AG20443 (cell line): ENCODE data around the gene INPP5J.
"Not testable (repeated sequence)": the region's sequence is repeated elsewhere in the genome, so short reads cannot be mapped to it uniquely, and the experiment has no call there.

ENCODE experiments used
- DNase-seq: peaks from one replicate; pipeline ENCODE4 v3.0.0; 2012; ENCODE audit warnings: low spot score, mixed read lengths

INPP5J gene

DNA sequence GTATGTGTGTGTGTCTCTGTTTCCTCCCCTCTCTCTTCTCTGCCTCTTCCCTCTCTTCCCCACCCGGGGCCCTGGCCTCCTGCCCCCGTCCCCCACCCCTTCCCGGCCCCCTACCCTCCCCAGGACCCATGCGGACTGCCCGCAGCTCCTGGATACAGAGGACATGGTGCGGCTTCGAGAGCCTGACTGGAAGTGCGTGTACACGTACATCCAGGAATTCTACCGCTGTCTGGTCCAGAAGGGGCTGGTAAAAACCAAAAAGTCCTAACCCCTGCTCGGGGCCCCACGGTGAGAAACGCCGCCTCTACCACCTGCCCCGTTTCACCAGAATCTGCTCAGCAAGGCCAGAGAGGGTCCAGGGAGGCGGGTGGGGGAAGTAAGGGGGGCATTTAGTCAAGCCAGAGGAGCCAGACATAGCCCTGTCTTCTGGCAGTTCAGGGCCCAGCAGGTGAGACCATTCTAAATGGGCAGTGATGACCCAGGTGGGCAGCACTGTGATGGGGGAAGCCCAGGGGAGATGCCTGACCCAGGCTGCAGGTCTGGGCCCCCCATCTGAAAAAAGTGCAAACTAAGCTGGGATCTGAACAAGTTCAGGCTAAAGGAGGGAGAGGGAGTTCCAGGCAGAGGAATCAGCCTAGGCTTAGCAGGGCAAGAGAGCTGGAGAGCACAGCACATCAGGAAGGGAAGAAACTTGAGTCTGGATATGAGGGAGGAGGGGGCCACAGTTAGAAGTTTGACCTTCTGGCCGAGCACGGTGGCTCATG, 21.8 kb upstream of the INPP5J start:
- DNase-seq: no peak

DNA sequence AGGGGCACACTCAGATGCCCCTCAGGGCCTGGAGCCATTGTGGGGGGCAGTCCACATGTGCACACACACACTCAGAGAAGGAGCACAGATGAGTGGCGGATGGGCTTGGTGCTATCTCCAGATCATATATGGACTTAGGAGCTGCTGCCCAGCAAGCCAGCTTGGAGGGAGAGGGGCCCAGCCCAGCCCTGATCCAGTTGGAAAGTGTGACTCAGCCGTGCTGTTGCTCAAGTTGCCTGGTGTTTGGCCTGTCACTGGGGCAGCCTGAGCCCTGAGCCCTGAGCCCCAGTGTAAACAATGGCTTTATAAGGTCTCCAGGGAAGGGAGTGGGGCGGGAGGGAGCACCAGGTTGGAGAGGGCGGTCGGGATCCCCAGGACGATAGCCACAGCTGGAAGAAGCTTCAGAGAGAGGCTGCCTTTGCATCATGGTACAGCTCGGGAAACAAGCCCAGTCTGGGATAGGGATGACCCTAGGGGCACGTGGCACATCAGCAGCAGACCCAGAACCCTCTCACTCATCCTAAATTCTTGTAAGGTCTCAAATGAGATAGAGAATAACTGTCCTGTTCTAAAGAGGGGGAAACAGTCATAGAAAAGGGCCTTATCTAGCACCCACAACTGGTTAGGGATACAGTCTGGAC, 20.2 kb upstream of the INPP5J start:
- peak; percentile 92 for DNase-seq

DNA sequence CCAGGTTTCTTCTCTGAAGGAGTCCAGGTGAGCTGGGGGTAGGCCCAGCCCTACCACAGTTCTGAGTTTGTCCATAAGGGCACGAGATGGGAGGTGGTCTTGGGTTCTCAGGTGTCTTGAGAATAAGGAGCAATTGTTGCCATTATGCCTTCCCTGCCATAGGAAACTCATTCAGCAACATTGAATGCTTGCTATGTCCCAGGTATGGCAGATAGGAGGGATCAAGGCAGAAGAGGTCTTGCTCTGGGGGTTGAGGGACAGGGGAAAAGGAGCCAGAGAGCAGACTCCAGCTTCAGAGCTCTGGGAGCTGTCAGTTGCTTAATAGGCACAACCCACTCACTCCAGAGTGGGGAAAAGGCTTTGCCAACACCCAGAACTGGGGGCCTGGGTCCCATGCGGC, 19.7 kb upstream of the INPP5J start:
- DNase-seq: no peak

DNA sequence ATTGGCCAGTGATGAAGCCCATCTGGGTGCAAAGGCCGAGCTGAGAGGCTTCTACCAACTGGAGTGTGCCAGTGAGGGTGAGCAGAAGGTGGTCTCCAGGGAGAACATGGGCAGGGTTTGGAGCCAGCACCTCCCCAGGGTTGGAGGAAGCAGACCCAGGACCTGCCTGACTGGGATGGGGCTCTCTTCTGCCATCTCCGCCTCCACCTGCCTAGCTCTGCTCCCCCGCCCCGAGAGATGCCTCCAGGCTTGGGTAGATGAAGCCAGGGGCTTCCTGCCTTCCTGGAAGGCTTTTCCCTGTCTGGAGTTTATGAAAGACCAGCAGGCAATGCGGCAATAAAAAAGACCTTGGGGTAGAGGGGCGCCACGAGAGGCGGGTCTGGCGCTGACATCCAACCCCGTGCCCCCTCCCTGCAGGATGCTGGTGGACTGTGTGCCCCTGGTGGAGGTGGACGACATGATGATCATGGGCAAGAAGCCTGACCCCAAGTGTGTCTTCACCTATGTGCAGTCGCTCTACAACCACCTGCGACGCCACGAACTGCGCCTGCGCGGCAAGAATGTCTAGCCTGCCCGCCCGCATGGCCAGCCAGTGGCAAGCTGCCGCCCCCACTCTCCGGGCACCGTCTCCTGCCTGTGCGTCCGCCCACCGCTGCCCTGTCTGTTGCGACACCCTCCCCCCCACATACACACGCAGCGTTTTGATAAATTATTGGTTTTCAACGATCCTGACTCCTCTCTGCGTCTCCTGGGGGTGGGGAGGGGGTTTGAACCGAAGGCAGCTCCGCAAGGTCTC, 18.7 kb upstream of the INPP5J start:
- DNase-seq: no peak

DNA sequence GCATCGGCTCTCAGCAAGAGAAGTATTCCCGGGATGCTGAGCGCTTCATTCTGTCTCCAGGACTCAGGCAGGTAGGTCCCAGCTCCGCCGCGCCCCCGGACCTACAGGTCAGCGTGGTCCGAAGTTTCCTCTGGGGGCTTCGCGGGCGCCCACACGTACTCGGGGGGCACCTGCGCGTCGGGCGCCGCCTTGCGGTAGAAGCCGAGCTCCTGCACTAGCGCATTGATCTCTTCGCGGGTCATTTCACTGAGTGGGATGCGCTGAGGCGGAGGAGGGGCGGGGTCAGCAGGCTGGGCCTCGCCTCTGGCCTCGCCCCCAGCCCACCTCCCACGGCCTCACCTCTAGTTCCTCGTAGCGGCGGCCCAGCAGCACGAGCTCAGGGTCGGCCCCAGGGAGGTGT, 17.9 kb upstream of the INPP5J start:
- no peak for DNase-seq

DNA sequence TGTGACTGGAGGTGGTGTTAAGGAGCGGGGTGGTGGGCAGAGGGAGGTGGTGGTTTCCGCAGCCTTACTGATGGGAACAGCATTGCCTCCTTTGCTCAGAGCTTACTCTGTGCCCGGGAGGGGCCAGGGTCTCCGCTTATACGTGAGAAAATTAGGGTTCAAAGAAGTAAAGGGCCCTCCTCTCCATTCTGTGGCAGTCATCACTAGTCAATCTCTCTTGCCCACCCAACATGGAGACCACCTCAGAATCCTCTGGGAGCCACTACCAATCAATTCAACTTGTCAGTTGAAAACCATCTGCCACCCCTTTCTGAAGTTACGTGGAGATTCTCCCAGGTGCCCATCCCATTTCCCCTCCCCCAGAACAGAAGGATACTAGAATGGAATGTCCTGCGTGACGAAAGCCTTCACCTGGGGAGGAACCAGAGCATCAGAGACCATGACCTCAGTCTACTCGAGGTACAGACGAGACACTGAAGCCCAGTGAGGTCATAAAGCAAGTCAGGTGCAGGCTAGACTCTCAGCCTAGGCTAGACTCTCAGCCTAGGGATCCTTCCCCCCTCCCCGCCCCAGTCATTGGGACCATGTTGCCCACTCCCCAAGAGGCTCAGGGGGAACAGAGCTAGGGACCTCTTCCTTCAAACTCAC, 17.4 kb upstream of the INPP5J start:
- no peak for DNase-seq

DNA sequence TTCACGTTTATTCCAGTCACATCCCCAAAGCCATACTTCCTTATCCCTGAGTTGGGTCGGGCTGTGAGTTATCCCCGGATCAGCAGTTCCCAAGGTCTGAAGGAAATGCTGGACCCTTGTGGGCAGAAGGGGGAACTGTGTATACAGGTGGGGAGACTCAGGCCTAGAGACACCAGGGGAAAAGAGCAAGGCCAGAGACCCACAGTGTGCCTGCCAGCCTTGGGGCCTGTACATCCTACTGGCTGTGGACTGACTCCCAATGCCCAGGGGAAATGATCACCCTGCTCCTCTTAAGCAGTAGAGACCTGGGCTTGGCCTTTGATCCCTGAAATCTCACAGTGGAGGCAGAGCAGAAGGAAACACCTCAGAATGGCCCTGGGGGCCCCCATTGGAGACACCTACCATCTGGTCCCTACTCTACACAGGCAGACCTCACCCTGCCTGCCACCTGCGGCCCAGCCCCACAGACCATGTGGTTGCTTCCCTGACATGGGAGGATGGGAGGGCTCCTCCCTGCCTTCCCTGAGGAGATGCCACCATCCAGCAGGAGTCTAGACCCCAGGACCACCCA, 16.7 kb upstream of the INPP5J start:
- DNase-seq: no peak

DNA sequence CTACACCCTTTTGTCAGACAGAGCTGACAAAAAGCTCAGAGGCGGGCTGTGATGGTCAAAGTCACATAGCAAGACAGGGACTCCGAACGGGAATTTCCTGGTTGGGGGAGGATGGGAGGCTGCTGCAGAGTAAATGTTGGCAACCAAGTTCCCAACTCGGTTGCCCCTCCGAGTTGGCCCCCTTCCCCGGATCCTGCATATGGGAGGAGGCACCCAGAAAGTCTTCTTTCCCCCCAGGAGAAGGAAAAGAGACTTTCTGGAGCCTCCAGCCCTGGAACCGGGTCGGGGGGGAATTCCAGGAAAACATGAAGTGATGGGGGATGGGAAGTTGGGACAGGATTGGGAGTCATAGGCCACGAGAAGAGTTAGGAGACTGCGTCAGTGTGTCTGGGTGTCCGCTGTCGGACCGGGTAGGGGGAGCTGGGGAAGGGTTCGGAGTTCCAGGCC, 16.0 kb upstream of the INPP5J start:
- DNase-seq: peak; percentile 63

DNA sequence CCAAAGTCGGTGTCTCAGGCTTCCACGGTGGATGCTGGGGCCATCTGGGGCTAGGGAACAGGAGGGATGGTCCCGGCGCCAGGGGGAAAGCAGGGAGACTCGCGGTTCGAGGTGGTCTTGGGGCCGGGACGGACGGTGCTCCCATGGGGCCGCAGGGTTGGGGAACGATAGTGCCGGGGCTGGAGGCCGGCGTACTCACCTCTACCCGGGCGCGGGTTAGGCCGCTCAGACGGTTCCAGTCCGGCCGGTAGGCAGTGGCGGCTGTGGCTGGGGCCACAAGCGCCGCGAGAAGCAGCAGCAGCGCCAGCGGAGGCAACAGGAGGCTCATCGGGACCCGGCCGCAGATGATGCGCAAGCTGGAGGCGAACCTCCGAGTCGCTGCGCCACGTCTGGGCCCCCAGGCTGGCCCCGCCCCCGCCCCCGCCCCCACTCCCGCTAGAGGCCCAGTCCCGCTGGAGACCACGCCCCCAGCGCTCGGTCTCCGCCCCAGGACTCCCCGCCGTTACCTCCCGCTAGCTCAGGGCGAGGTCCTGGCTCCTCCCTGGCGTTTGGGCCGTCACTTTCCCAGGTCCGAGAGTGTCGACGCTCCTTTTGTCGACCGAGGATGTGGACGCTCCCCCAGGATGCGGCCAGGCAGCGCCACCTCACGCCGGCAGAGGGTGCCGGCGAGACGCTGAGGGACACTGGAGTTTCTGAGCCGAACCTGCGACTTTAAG, 15.4 kb upstream of the INPP5J start, which contains the start of gene SELENOM:
Gene SELENOM (minus strand): TSS at position 391 of the 716 bp plus-strand sequence. CDS start 63 bp downstream, at position 328.
- DNase-seq: peak; percentile 99

DNA sequence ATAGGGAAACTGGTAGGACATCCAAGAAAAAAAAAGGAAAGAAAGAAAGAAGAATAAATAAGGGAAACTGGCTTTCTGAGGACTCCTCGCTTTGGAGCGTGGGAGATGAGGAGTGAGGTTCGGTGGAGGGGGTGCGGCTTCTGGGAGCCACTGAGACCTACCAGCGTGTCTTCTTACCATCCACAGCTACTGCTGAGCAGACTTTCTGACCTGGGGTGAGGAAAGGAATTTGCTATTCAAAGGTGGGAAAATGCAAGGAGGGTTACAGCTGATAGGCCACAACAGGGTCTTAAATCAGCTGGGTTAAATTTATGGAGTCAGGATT, 14.9 kb upstream of the INPP5J start:
- DNase-seq: no peak

DNA sequence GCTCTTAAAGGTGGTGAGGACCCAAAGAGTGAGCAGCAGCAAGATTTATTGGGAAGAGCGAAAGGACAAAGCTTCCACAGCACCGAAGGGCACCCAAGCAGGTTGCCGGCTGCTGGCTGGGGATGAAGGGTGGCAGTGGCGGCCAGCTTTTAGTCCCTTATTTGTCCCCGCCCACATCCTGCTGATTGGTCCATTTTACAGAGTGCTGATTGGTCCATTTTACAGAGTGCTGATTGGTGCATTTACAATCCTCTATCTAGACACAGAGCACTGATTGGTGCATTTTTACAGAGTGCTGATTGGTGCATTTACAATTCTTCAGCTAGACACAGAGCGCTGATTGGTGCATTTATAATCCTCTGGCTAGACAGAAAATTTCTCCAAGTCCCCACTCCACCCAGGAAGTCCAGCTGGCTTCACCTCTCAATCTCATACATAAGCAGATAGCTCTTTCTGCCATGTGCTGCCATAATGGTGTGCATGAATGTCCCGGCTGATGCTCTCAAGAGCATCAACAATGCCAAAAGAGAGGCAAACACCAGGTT, 10.1 kb upstream of the INPP5J start:
- DNase-seq: not testable (repeated sequence)

DNA sequence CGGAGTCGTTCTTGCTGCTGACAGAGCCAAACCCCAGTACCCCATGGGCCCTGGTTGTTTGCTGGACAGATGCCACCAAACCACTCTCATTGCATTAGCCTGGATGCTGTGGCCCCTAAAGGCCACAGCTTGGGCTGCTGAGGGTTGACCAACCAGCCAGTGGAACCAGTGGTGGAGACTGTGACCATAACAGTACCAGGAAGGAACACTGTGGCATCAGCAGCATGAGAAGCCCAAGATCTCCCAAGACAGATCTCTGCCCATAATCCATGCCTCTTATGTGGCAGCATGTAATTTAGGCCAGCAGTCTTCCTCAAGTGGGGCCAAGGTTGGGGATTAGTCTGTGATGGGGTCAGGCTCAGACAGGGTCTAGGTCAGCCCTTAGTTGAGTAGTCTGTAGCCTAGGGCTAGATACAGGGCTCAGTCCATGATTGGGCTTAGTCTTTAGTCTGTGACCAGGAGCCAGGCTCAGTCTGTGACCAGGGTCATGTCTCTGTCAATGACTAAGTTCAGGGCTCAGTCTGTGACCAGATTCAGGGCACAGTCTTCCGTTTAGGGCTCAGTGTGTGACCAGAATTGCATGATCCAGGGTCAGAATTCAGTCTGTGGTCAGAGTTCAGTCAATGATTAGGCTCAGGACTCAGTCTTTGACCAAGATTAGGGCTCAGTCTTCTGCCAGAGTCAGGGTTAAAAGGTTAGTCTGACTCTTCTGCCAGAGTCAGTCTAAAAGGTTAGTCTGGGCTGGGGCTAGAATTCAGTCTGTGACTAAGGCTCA, 4.5 kb upstream of the INPP5J start:
- DNase-seq: no peak

DNA sequence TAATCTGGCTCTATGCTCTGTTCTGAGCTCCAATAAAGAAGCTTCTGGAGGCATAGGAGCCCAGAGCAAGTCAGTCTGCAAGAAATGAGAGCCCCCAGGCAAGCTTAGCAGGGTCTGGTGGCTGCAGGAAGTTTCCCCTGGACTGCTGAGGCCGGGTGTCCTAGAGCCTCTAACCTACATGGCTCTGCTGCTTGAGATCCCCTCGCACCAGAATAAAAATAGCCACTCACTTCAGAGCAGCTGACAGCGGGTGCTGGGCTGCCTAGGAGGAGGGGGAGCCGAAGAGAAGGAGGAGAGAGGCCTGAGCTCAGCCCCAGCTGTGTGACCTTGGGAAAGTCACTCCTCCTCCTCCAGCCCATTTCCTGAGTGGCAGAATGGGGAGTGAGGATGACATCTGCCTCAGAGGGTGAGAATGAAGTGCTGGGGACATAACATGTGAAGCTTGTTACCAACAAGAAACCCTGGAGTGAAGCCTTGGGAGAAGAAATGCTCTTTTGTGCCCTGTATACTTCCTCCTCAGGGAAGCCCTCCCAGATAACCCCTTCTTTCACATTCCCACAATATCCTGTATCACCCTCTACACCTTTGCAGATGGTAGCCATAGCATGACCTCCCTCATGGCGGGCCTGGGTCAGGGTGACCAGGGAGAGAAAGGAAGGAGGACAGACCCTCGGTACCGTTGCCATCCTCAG, 3.6 kb upstream of the INPP5J start:
- DNase-seq: no peak

DNA sequence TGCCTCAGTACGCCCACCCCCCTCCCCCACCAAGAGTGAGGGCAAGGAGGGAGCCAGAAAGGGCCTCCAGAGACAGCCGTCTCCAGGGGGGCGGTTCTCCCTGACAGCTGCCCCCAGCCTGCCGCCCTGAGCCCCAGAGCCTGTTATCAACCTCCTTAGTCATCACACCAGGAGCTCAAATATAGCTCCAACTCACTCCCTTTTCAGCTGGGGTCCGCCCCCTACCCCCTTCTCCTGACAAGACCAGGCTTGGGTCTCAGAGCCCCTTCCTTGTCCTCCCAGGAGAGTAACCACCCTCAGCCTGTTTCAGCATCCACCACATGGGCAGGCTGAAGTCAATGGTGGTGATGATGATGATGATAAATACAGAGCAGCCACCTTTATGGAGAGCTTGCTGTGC, 2.5 kb upstream of the INPP5J start:
- DNase-seq: no peak

DNA sequence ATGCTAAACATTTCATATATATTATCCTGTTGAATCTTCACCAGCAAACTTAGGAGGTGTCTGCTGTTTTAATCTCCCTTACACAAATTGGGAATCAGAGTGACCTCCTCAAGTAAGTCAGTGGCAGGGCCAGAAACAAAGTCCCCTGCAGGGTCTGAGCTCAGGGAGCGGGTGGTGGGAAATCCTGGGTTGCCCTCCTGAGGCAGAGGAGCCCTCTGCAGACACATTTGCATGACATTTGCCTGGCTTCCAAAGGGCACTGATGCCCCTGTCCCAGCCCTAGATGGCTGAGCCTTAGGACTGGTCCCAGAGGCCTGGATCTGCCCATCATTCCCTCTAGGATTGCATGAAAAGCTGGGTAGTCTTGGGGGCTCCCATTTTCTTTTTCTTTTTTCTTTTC, 2.1 kb upstream of the INPP5J start:
- DNase-seq: no peak

DNA sequence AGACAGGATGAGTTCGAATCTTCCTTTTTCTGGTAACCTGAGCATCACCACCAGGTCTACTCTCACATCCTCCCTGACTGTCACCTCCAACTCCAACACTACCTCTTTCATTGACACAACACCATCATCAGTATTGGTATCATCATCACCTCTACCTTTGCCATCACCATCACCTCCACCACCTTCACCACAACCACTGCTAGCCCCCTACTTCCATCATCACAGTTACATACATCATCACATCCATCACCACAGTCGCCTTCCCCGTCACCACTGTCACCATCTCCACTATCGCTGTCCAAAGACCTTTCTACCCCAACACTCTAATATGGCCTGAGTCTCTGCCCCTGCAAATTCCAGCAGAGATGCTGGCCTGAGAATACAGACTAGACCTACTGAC, 1.4 kb upstream of the INPP5J start:
- DNase-seq: no peak

DNA sequence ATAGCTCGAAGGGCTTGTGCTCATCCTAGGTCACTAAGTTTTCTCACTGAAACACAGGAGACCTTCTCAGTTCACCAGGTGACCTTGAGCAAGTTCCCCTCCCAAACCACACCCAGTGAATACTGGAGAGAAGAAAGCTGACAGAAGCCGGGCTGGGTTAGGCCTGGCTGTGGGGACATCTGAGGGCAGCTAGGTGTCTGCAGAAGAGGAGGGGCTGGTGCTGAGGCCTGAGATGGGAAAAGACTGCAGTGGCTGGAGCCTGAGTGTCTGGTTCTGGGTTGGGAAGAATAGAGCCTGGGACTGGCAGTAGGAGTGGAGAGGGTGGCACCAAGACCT, 602 bp upstream of the INPP5J start:
- no peak for DNase-seq

DNA sequence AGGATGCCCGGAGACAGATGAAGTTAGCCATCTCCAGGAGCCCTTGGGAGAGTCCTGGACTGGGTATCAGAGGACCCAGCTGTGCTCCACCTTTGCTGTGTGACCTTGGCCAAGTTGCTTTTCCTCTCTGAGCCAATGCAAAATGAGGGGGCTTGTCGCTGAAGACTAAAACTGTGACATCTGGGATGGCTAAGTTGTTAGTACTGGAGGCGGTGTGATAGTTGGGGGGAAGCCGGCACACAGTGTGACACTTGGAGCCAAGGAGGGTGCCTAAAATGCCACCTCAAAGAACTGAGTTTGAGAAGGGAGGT, 481 bp downstream of the INPP5J start:
- no peak for DNase-seq

DNA sequence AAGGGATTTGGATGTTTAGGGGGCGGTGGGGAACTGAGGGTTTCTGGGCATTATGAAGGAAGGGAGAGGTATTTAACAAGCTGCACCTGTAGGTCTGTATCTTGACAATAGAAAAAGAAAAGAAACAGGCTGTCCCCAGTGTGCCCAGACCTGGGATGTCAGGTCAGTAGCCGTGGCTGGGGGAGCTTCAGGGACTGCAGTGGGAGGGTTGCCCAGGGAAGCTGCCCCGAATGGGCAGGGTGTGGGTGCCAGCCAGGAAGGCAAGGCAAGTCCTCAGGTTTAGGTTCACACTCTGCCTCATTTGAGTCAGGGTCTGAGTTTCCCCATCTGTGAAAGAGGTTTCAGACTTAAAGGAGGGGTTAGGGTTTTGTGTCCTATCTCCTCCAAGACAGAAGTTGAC, 1.5 kb downstream of the INPP5J start:
- no peak for DNase-seq

DNA sequence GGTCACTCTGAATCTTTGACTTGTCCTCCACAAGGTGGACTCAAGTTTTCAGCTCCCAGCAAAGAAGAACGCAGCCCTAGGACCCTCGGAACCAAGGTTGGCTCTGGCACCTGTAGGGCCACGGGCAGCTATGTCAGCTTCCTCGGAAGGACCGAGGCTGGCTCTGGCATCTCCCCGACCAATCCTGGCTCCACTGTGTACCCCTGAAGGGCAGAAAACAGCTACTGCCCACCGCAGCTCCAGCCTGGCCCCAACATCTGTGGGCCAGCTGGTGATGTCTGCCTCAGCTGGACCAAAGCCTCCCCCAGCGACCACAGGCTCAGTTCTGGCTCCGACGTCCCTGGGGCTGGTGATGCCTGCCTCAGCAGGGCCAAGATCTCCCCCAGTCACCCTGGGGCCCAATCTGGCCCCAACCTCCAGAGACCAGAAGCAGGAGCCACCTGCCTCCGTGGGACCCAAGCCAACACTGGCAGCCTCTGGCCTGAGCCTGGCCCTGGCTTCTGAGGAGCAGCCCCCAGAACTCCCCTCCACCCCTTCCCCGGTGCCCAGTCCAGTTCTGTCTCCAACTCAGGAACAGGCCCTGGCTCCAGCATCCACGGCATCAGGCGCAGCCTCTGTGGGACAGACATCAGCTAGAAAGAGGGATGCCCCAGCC, 2.2 kb downstream of the INPP5J start:
- DNase-seq: no peak
